ENCODE data around the gene CSKMT.
"Not testable (repeated sequence)": the region's sequence is repeated elsewhere in the genome, so short reads cannot be mapped to it uniquely, and the experiment has no call there.

CSKMT gene

DNA sequence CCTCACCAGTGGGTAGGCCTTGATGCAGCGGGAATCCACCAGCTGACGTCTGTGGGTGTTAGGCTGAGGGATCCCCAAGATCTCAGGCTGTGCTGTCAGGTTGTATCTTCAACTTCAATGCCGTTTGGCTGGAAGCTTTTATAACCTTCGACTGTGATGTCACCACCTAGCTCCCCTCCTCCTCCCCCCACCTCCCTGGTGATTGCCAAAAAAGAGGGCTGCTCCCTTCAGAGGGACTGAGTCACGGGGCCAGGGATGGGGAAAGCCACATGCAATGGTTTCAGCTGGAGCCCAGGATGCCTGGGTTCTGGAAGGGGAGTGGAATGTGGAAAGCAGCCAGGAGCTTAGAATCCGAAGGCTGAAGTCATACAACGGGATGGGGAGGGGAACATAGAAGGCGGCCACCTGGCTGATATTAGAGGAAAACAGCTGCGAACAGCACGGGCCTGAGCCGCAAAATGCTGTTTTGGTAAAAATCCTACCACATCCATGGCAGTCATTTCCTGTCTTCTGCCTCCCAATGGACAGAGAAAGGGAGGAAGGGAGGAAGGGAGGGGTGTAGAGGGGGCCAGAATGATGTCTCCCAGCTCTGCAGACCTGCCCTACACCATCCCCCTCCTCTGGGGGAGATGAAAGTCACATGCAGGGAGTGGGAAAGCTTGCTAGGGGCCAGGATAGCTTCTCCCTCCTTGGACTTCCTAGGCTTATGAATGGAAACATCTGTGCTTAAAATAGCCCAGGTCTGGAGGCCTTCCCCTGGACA lies 24.5 kb downstream of the CSKMT start, which contains the start of gene LRRN4CL:
Gene LRRN4CL (minus strand): TSS at position 110 of the 763 bp plus-strand sequence. CDS start 1,022 bp downstream, outside the sequence.
- peak; percentile 66 for DNase-seq (ENCODE audit: low read depth, low spot score)

DNA sequence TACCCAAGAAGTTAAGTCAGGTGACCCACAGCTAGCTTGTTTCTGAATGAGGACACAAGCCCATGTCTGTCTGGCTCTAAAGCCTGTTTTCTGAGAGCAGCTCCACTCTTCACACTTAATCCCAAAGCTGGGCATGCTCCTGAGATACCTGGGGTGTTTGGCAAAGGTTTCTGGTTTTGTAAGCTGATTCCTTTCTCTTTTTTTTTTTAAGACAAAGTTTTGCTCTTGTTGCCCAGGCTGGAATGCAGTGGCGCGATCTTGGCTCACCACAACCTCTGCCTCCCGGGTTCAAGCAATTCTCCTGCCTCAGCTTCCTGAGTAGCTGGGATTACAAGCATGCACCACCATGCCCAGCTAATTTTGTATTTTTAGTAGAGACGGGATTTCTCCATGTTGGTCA lies 28.5 kb downstream of the CSKMT start:
- DNase-seq (ENCODE audit: low read depth, low spot score): not testable (repeated sequence)

DNA sequence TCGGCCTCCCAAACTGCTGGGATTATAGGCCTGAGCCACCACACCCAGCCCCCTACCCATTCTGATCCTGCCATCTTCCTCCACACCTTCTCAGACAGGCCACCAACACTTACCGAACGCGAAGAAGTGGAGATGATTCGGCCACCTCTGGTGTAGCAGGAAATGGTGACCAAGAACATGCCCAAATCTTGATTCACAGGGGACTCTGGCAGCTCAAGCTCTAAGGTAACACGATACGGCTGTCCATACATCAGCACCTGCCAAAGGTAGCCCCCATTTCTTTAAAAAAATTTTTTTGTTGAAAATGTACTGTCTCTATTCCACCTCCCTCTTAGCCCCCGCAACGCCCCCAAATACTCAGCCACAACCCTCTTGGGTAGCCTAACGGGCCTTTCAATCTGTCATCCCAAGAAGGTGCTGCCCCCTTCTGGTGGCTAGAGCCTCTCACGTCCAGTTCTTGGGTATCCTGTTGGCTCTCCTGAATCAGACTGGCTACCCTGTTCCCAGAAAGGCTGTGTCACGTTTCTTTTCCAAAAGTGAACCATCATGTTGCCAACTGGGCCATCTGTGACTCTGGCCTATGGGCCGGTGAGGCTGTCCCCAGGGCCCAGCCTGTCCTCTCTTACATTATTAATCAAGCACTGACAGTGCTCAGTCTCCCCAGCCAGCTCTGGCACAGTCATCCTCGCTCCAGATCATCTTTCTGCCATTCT lies 29.5 kb downstream of the CSKMT start:
- no peak for DNase-seq (ENCODE audit: low read depth, low spot score)

DNA sequence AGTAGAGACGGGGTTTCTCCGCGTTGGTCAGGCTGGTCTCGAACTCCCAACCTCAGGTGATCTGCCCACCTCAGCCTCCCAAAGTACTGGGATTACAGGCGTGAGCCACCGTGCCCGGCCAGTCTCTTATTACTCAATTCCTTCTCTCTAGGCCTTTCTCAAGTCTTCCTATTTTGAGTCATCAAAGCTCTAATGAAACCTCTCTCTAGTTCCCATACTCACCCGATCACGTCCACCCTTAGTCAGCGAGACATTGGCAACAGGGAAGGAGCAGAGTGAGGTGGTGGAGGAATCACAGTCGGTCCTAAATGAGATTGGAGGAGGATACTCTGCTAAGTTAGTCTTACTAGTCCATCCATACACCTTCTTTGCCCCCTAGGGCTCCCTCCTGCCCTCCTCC lies 37.1 kb downstream of the CSKMT start:
- no peak for DNase-seq (ENCODE audit: low read depth, low spot score)

DNA sequence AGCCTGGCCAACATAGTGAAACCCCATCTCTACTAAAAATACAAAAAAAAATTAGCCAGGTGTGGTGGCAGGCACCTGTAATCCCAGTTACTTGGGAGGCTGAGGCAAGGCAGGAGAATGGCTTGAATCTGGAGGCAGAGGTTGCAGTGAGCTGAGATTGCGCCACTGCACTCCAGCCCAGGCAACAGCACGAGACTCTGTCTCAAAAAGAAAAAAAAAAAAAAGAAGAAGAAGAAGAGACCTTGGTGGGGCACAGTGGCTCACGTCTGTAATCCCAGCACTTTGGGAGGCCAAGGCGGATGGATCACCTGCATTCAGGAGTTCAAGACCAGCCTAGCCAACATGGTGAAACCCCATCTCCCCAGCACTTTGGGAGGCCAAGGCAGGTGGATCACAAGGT lies 38.8 kb downstream of the CSKMT start:
- DNase-seq (ENCODE audit: low read depth, low spot score): not testable (repeated sequence)

DNA sequence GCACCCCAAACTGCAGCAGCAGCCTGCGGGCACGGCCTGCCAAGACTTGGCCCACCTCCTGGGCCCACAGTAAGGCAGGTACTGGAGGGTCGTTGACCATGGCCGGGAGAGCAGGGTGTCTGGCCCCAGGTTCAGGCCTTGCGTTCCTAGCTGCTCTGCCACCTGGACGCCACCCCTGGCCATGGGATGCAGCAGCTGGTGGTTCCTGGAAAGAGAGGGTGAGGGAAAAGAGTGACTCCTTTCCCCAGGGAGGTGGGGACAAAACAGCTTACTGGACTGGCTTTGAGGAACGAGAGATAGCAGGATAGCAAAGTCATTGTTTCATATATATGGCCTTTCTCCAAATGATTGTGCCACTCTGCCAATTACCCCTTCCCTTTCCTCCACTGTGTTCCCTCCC lies 40.3 kb downstream of the CSKMT start:
- DNase-seq (ENCODE audit: low read depth, low spot score): no peak

DNA sequence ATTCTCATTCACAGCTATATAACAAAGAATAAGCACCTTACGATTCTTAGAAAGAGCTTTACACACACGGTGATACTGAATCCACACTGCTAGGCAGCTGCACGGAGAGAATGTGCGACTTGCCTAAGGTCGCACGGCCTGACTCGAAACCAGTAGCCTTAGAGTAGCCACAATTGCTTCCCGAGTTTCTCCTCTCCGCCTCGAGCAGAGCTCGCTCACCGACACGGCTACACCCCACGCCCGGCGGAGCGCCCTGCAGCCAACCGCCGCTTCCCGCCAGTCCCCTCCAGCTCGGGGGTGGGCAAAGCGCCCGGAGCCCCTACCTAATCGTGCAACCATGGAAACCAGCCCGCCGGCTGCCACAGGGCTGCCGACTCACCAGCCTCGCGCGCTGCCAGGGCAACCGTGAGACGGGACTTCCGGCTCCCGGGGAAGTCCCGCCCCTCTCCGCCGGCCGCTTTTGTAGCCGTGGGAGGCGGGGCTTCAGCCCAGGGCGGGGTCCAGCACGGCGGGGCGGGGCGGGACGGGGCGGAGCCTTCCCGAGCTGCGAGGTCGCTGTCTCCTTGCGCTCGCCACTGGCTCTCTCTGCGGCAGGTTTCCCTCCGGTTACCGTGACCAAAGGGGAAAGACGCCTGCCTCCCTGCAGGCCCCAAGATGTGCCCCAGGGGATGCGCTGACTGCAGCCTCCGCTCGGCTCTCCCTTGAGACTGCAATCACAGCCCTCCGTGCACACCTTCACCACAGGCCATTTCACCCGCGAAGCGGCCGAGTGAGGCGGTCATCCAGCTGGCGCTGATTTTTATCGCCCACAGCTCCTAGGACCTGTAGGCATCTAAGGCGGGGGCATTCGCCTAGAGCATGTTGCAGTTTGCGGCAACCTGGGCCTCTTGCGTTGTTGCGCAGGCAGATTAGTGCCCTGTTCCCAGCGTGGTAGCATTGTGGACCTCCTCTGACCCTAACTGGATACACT lies 41.1 kb downstream of the CSKMT start:
- DNase-seq (ENCODE audit: low read depth, low spot score): peak; percentile 73

DNA sequence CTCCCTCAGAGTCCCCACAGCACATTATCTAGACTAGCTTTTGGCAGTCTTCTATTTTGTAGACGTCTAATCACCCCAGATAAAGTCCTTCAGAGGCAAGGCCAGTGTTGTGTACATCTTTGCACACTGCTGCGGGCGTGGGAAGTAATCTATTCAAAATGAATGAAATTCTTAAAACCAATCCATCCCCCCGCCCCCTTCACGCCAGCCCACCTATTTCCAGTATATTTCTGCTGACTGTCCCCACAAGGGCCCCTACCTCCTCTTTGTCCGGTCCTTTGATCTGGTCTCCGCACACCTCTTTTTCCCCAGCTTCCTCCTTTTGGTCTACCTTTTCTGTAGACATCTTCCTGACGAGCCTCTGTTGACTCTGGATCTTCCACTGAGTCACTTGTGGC lies 41.7 kb downstream of the CSKMT start:
- no peak for DNase-seq (ENCODE audit: low read depth, low spot score)

DNA sequence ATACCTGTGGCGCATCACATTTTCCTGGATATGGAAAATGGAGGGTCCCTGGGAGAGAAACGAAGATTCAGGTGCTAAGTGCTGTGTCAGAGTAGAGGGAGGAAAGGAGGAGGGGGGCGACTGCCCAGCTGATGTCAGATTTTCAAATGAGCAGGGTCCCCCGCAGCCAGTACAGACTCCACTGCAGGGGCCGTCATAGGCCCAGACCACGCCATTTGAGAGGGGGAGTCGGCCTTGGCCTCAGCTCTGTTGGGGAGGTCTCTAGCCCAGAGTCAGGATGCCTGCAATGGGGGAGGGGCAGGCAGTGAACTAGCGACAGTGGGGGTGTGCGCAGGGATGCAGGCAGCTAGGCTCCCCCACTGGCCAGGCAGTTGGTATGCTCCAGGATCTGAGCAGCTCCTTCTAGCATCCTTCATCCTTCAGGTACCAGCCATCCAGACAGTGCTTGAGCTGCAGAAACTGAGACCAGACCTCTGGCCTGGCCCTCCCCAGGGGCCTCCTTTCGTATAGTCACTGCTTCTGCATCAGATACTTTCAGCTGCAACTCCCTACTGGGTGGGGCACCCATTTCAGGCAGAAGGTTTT lies 42.3 kb downstream of the CSKMT start, which contains the start of the genes BSCL2 and GNG3:
Gene BSCL2 (minus strand): TSS at position 148 of the 585 bp plus-strand sequence. CDS start 229 bp downstream, outside the sequence.
Gene GNG3 (plus strand): TSS at position 400 of the 585 bp plus-strand sequence. CDS start 620 bp downstream, outside the sequence.
- DNase-seq (ENCODE audit: low read depth, low spot score): no peak

DNA sequence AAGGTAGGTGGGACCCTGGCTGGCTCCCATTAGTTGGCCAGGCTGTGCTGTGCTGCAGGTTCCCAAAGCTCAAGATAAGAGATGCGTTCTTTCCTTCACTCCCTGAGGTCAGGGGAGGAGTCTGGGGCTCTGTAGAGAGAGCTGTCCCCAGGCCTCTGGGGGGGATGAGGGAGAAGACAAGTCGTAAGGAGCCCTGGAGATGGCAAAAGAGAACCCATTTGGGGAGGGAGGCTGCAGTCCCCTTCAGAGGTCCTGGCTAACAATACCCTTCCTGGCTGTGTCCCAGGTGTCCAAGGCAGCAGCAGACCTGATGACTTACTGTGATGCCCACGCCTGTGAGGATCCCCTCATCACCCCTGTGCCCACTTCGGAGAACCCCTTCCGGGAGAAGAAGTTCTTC lies 43.3 kb downstream of the CSKMT start:
- DNase-seq (ENCODE audit: low read depth, low spot score): no peak

DNA sequence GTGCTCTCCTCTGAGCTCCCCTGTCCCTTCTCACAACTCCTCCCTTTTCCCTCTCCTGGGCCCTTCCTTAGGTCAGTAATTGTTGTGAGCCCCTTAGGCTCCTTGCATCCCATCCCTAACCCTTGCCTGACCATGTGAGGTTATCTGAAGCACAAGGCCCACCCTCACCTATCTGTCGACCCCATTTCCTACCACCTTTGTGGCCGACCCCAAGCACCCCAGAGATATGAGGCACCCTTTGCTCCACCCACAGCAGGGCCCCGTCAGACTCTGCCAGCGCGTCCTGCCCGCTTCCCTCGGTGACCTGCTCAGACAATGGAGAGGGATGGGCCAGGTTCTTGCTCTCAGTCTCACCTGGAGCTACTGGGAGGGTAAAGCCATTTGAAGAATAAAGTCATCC lies 43.7 kb downstream of the CSKMT start:
- DNase-seq (ENCODE audit: low read depth, low spot score): no peak

DNA sequence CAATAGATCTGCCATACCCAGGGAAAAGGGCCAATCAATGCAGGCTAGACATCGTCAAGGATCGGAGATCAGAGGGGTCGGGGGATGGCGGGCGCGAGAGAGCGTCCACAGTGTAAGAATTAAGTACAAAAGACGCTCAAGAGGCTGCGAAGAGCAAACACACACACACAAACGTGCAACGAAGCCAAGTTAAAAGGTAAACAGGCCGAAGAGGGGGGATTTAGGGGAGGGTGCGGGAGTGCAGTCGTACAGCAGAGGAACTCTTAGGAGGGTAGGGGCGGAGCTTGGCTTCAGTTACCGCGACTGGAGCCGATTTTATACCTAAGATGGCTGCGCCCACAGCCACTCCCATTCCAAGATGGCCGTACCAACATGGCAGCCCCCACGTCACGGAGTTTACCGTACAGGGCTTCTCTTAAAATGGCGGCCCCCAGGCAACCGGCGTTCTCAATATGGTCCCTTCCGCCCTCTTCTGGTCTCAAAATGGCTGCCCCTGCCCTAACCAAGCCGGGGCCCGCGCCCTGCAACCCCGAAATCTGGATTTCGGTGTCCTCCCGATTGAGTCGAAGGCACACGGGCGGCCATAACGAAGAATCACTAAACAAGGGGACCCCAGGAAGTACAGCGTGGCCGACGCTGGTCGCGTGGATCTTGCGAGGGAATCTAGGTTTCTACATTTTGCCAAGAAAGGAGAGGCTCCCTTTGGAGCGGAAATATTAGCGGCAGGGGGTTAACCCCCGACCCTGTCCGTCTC lies 44.3 kb downstream of the CSKMT start:
- DNase-seq (ENCODE audit: low read depth, low spot score): peak; percentile 96

DNA sequence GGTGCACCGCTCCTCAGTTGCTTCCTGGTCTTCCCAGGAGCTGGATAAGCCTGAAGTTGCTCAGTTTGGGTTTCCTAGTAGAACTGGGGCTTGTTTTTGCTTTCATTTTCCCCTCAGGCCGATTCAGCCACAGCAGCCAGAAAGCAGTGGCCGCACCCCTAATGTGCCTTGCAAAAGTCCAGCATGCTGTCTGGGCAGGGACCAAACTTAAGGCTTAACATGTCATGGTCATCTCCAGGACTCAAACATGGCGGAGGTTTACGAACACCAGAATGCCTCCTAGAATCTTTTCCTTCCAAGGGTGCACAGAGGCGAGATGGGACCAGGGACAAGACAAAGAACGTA lies 44.9 kb downstream of the CSKMT start:
- no peak for DNase-seq (ENCODE audit: low read depth, low spot score)

DNA sequence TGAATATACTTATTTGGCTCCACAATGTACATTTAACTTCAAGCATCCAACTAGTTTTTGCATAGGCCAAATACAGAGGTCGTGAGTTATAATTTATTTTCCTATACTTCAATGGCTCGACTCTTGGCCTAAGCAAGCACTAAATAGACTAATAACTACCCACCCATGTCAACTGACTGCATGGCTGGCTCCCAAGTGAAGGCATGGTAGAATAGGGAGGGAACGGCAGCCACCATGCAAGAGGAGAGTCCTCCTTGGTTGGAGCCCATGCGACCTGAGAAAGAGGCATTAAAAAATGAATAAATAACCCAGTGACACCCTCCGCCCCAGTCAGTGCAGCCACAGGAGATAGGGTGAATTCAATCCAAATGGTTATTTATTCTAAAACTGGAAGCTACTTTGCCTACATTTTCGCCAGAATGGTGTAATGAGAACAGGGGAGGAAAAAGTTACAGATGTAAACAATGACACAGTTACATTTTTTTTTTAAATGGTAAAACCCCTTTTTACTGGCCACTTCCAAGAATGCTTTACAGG lies 47.2 kb downstream of the CSKMT start:
- no peak for DNase-seq (ENCODE audit: low read depth, low spot score)

DNA sequence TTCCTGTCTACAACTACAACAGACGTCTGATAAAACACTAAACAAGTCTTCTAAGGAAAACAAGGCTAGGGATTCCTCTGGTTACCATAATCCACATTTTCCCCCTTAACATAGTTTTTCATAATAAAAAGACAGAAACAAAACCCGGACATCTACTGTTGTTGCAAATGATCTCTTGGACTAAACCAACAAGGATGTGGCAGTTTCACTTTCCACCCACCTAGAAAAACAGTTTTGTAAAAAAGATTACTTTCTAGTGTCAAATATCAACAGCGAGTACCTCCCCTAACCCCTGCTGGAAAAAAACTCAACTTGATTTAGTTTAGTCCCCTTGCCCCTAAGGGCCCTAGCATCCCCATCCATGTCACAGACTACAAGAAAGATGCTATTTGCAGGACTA lies 47.7 kb downstream of the CSKMT start:
- no peak for DNase-seq (ENCODE audit: low read depth, low spot score)

DNA sequence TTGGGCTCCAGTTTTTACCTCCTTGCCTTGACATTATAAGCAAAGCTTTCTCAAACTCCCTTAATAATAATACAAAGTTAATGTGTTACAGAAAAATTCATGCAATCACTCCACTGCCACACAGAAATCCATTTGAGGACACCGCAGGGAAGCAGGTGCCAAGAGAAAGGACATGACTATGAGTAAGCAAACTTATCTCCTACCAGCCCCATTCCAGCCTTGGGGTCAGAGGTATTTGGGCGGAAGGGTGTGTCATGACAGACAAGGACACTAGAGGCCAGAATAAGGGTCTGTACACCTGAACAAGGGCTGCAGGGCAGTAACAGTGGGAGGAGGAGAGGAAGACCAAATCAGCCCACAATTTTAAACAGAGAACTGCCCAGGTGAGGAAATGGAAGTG lies 48.2 kb downstream of the CSKMT start:
- no peak for DNase-seq (ENCODE audit: low read depth, low spot score)

DNA sequence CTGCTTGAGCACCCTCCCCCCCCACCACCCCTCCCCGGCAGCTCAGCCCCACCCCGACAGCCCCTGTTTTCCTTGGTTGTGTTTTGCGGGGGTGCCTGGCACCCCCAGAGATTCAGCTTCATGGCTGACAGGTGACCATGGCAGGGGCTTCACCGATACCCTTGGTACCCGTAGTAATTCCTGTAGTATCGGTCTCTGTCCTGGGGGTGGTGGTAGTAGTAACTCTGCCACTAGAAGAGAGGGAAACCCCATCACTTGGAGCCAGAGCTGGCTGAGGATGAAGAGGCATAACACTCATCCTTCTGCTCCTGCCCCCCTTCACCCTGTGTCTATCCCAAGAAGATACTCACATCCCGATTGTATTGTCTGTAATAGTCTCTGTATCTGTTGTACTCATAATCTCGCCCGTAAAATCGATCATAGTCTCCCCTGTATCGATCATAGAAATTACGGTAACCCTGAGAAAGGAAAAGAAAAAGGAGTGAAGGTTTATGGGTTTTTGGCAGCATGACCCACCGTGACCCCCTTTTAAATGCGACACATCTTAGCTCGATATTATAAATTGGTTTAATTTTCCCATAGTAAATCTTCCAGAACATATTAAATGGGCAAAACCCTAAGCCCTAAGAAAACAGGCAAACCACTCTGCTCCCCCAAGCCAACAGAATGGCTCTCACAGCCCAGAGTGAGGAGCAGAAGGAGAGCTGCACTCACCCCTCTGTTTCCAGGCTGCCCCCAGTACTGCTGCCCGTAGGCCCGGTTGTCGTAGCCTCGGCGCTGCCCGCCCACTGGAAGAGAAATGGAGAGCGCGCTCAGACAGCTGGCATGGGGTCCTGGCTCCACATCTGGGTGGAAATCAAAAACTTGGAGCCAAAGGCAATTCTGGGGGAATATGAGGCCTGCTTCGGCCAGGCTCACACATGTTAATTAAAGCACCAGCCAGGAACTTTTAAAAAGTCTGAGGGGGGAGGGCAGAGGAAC lies 50.3 kb downstream of the CSKMT start:
- DNase-seq (ENCODE audit: low read depth, low spot score): no peak

DNA sequence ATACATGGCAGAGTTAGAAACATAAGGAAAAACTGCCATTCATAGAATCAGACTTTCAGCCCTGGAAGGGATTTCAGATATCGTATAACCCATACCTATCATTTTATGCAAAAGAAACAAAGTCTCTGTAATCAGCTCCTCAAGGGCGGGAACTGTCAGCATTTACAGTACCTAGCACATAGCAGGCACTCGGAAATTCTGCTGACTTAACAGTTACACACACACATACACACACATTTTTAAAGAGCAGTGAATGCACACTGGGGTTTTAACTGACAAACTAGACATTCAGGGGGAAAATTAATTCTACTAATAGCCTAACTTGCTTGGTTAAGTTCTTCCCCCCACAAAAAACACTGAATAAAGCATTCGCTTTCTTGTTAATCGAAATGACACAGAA lies 51.1 kb downstream of the CSKMT start:
- no peak for DNase-seq (ENCODE audit: low read depth, low spot score)

DNA sequence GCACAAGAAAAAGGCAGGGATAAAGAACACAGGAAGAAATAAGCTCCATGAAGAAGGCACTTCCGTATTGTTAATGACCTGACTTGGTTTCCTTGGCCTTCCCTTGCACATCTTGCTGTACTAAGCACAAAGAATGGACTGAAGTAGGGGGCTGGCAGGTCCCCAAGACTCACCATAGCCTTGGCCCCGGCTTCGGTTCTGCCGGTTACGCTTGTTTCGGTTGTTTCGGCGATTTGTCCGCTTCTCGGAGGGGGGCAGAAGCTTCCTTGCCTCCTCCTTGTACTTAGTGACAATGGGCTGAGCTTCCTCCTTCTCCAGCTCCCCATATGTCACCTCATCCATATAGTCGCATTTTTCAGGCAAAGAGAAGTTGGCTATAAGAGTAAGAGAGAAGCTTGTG lies 51.7 kb downstream of the CSKMT start:
- DNase-seq (ENCODE audit: low read depth, low spot score): no peak

All from smooth muscle cell of the brain vasculature (primary cell).